CD4-positive, alpha-beta T cell treated with Interleukin-4 for 4 hours (primary cell): ENCODE results near the gene MYH14.

Source experiments
- DNase-seq: peaks from one replicate; pipeline ENCODE4 v3.0.0-alpha.2; 2020

The MYH14 gene

DNA sequence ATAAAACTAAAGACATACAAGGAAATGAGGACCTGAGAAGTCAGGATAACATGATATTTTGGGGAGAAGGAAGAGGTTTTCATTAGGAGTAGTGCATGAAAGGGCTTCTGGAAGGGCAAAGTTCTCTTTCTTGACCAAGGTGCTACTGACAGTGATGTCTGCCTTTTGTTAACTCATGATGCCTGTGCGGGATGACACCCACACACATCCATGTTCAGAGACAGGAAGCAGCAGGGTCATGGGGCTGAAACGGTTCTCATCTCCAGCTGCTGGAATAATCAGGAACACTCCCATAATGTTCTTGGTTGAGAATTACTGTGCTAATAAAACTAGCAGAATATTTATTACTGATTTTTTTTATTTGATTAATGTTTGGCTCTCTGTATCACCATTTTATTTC lies 96.6 kb downstream of the MYH14 start:
- no peak for DNase-seq

DNA sequence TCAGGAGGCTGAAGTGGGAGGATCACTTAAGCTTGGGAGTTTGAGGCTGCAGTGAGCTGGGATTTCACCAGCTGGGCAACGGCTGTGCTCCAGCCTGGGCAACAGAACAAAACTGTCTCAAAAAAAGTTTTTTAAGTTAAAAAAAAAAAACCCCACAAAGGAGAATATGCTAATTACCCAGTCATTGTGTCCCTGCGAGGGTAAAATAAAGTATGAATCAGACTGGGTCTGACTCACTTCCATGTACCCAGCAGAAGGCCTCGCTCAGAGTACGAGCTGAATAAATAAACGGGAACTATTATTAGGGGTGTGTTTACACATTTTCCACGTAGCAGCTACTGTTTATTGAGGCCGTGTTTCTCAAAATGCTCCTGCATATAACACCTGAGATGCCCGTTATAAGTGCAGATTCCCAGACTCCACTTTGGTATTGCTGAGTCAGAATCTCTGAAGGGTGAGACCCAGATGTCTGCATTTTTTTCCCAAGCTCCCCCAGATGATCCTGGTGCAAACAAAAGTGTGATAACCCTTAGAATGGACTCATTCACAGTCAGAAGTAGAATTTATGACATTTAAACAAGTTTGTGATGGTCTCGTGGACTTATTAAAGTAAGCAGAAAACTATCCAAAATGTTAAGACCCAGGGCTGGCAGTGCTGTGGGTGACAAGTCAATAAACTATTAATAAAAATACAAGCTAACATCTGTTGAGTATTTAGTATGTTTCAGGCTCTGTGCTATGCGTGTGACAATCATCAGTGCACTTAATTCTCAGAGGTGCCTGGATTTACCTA lies 97.6 kb downstream of the MYH14 start:
- DNase-seq = no peak

DNA sequence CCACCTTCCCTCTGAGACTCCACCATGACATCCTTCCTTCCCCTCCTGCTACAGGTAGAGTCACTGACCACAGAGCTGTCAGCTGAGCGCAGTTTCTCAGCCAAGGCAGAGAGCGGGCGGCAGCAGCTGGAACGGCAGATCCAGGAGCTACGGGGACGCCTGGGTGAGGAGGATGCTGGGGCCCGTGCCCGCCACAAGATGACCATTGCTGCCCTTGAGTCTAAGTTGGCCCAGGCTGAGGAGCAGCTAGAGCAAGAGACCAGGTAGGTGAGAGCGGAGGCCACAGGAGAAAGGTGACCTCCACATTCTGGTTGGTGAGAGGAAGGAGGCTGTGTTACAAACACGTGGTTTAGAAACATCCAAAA lies 98.2 kb downstream of the MYH14 start:
- no peak for DNase-seq

DNA sequence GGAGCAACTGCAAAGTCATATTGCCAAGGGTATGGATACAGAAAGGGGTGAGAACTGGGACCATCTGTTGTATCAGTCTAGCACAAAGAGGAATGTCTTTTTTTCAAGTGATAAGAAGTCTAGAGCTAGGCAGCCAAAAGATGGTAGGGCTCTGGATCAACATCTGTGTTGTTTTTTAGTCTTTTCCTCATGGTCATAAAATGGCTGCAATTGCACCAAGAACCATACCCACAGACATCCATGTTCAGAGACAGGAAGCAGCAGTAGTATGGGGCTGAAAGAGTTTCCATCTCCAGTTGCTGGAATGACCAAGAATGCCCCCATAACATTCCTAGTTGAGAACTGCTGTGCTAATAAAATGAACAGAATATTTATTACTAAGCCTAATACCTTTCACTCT lies 100.1 kb downstream of the MYH14 start:
- no peak for DNase-seq

GRCh38 chr19:50308991-50309390 lies 105.6 kb downstream of the MYH14 start:
- no peak for DNase-seq

GRCh38 chr19:50309396-50310125 lies 106.1 kb downstream of the MYH14 start:
- no peak for DNase-seq

DNA sequence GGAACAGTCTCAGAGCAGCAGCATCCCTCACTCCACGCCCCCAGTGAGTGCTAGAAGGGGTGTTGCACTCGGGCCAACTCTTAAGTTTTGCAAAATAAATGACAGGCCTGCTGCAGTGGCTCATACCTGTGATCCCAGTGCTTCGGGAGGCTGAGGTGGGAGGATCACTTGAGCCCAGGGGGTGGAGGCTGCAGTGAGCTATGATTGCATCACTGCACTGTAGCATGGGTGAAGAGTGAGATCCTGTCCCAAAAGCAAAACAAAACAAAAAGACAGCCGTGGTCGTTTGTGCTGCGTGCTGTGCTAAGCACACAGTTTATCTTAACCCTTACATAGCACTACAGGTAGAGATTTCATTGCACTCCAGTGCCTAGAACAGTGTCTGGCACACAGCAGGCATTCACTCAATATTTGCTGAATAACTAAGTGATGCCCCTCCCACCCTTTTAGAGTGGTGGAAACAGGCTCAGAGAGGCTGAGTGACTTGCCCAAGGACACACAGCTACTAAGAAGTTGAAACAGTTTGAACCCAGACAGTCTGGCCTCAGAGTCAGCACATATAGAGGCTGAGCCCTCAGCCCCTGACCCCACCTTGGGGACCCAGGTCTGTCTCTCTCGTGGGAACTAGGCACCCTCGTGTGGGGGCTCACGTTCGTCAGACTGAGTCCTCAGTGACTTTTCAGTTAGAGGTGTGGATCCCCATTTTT lies 107.5 kb downstream of the MYH14 start:
- no peak for DNase-seq

DNA sequence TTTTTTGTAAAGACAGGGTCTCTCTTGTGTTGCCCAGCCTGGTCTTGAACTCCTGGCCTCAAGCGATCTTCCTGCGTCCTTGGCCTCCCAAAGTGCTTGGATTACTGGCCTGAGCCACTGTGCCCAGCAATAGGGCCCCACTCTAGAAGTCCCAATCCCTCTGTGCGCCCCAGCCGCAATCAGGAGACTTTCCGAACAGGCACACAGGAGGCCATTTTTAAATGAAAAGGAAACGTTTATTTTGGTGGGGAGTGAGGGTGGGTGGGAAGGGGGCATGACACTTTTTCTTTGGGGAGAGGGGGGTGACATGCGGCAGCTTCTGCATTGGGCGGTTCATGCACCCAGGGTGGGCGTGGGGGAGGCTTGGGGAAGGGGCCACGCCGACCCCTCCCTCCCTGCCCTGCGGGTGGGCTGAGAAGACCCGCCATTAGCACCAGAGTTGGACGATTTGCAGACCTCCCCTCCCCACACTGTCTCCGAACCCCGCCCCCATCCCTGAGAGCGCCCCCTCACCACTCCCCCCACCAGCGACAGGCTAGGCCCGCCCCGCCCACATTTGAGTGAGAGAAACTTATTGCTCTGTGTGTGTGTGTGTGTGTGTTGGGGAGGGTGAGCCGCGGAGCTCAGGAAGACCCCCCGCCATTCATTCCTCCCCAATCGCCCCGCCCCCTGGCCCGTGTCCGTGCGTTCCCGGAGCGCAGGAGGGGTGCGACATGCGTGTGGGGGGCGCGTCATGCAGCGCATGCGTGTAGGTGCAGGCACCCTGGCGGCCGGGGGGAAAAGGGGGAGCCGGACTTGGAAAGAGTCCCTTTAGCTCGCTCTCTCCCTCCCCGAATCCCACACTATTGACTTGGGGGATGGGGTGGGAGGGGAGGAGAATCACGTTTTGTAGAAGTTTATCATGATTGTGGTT lies 108.6 kb downstream of the MYH14 start:
- no peak for DNase-seq

DNA sequence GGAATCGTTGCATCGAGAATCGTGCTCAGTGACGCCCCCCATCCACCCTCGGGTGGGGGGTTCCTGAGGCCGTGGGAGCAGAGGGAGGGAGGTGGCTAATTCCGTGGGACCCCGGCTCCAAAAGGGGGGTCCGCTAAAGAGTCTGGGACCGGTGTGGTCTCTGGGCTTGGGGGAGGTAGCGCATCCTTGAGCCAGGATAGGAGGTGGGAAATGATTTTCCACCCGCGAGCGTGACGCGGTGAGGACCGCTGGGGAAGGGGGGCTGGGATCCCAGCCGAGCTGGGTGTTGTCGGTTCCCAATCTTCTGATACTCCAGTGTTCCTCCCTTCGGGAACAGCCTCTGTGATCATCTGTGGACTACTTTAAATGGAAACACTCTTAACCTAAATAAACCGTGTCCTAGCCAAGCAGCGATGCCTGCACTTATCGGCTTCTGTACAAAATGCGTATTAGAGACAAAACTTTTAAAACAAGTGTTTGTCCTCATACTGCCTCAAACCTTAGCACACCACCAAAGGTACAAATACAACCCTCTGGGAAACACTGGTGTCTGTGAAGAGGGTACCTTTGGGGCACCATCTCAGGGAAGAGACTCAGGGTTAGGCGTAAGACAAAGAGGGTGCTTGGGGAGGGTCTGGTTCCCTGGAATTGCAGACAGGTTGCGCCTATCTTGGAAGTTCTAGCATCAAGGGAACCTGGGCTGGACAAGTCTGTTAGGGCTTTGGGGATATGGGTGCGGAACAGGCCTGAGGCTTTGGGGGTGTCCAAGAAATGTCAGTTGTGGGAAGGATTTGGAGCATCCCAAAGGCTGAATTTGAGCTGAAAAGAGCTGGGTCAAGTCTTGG lies 109.8 kb downstream of the MYH14 start:
- DNase-seq = no peak

DNA sequence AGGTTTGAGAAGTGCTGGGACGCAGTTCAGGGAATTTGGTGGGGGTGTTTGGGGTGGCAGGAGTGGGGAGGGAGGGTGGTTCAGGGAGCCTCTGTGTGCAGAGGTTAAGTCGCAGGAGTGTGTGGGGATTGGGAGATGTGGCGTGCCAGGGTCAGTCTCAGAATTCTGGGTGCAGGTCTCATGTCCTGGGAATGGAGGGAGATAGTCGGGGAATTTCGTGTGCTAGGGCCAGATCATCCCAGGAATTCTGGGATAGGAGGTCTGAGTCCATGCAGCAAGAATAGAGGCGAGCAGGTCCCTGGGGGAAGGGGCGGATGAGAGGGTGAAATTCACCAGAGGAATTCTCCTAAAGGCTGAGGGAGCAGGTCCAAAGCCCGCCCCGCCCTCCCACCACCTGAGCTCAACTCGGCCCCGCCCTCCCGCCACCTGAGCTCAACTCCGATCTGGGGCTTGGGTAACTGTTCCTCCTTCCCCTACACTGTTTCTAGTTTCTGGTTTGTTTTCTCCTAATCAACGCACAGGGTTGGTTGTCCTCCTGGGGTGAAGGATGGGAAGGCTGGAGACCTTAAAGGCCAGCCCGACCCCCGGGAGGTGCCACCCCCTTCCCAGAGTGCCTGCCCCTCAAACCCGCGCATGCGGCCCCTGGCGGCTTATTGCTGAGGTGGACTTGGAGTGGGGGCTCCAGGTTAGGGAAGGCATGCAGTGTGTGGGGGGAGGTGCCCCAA lies 110.6 kb downstream of the MYH14 start:
- DNase-seq = no peak

DNA sequence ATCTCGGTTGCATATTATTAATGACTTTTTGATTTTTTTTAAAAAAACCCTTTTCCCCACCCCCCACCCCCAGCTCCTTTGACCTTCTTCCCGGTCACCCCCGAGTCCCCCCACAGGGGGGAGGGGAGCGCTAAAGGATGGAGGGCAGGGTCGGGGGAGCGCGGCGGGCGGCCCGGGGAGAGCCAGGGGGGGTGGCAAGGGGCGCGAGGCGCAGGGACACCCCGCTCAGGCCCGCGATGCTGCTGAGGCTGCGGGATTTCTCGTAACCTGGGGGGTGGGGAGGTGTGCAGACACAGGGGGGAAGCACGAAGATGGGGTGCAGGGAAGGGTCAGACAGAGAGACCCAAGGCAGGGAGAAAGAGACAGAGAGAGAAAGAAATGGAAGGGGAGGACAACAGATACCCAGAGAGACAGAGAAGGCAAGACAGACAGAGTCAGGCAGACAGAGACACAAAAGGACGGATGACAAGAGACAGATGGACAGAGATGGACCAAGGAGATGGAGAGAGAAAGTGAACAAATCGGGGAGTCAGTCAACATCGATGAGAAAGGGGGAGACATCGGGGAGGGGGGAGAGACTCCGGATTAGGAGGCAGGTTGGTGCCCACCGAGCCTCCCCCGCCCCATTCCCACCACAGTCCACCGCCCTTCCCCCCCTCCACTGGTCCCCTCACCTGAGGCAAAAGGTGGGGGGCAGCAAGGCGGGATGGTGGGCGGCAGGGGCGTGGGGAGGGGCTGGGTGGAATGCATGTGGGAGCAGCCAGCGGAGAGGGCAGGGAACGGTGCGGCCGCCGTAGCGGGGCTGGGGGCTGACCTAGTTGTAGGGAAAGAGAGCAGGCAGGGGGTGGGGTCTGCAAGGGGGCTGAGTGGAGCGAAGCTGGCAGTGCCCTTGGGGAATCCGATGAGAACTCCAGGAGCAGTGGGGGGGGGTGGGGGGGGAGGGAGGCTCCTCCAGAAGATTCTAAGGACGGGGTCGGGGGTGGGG lies 111.6 kb downstream of the MYH14 start:
- no peak for DNase-seq

- no peak for DNase-seq
These were observed 112.5 kb downstream of the MYH14 start for GRCh38 chr19:50315773-50316448.

GRCh38 chr19:50317115-50317514 lies 113.7 kb downstream of the MYH14 start:
- no peak for DNase-seq

GRCh38 chr19:50318438-50318837 lies 115.0 kb downstream of the MYH14 start:
- no peak for DNase-seq

GRCh38 chr19:50319156-50319555 lies 115.7 kb downstream of the MYH14 start:
- no peak for DNase-seq

DNA sequence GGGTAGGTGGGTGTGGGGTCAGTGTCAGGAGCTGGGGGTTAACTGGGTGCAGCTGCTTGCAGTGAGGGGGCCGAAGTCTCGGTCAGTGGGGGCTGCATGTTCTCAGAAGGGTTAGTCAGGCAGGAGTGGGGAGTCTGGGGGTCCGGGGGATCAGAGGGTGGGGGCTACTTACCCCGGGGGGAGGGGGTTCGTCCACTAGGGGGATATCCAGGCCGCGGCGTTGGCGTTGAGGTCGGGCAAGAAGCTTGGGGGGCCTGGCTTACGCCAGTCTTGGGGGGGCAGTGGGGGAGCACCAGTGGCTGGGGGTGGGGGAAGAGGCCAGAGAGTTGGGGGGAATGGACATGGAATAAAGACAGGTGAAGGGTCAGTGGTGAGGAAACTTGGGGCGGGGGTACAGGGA lies 116.6 kb downstream of the MYH14 start:
- no peak for DNase-seq

- no peak for DNase-seq
These were observed 117.2 kb downstream of the MYH14 start for GRCh38 chr19:50320596-50320995.

- DNase-seq = no peak
These were observed 118.4 kb downstream of the MYH14 start for GRCh38 chr19:50321831-50322230.

GRCh38 chr19:50322234-50322633 lies 118.8 kb downstream of the MYH14 start:
- no peak for DNase-seq
